Upper lobe of left lung (tissue), 4 donors: ENCODE results near the gene CFAP57.

Experiments
- CTCF ChIP-seq, 6 experiments: fragments of 450-650 bp in 4 of 6; fragments of 200-600 bp in 2 of 6; sonication (generic) in 2 of 6; IDR thresholded peaks; one replicate each; pipeline ENCODE4 v1.5.1; 2016 to 2019; ENCODE audit warnings: antibody characterized with exemption in 6 of 6
- POLR2A ChIP-seq, 4 donors: fragments of 450-650 bp; IDR thresholded peaks; one replicate each; pipeline ENCODE4 v1.5.1; 2016 to 2017; ENCODE audit warnings: antibody characterized with exemption in 4 of 4, mild to moderate bottlenecking in 2 of 4
- POLR2AphosphoS5 ChIP-seq, 2 donors: sonication (generic); formaldehyde crosslinking; IDR thresholded peaks; one replicate each; pipeline ENCODE4 v1.5.1; 2017; ENCODE audit warnings: antibody characterized with exemption in 2 of 2

- TF ChIP-seq POLR2A (IDR thresholded peaks at IDR 0.05) (no peak), CTCF (IDR thresholded peaks at IDR 0.05) (no peak), POLR2AphosphoS5 (IDR thresholded peaks at IDR 0.05) (no peak)
Measured at GRCh38 chr1:43276673-43277072, 104.5 kb downstream of the CFAP57 start.
